ENCODE results near the gene MISFA. TPM values are rescaled to one million over a fixed set of nuclear protein-coding genes. Genes with fewer than 3 reads are reported as not detected.
A peak's percentile ranks its signal among the peaks of the same experiment; 100 is the strongest.
"Not testable (repeated sequence)": the region's sequence is repeated elsewhere in the genome, so short reads cannot be mapped to it uniquely, and the experiment has no call there.

MISFA gene
- 1 to 10 TPM in 10 of 12 donors, not detected in 2; 2.2 to 10.0 (median 4.6) TPM for polyA plus RNA-seq (ENCODE audit: insufficient read length in 12 of 12)
- long read RNA-seq, donor 1, partial matches to known transcripts: 37 of 39 reads
- long read RNA-seq, donor 1, other reads (novel, unspliced or antisense): 0 of 39 reads
- long read RNA-seq, donor 2, partial matches to known transcripts: 12 of 18 reads
- long read RNA-seq, donor 2, other reads (novel, unspliced or antisense): 6 of 18 reads
- long read RNA-seq, donor 3, partial matches to known transcripts: 0 of 6 reads
- long read RNA-seq, donor 3, other reads (novel, unspliced or antisense): 6 of 6 reads
- long read RNA-seq, donor 4: 0 reads
- long read RNA-seq, donor 5: 0 reads
- long read RNA-seq, donor 6: 0 reads
- long read RNA-seq, donor 7: 0 reads
- long read RNA-seq, donor 8: 0 reads
- long read RNA-seq, donor 9: 0 reads
- long read RNA-seq, donor 10: 0 reads
- long read RNA-seq, donor 11: 0 reads

DNA sequence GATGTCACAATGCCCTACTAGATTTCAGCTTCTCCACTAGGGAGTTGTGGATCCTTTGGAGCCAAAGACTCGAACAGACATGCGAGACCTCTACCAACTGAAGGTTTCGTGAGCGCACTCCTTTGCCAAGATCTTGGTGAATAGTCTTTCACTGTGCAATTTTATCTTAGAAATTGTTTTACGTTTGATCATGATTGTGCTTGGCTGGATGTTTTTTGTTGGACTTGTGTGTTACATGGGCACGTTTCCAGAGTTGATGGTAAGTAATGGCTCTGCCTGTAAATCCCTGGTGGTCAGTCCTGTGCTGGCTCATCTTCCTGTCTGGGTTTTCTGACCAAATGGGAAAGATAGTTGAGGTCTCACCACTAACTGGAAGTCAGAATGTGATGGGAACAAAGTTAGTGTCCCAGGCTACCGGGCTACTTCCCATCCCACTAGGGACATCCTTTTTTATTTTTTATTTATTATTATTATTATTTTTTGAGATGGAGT, at the start of gene MISFA:
TSS of gene MISFA (plus strand) at position 51 of the 492 bp plus-strand sequence. CDS start at position 191, 140 bp downstream.
- DNase-seq: no peak

DNA sequence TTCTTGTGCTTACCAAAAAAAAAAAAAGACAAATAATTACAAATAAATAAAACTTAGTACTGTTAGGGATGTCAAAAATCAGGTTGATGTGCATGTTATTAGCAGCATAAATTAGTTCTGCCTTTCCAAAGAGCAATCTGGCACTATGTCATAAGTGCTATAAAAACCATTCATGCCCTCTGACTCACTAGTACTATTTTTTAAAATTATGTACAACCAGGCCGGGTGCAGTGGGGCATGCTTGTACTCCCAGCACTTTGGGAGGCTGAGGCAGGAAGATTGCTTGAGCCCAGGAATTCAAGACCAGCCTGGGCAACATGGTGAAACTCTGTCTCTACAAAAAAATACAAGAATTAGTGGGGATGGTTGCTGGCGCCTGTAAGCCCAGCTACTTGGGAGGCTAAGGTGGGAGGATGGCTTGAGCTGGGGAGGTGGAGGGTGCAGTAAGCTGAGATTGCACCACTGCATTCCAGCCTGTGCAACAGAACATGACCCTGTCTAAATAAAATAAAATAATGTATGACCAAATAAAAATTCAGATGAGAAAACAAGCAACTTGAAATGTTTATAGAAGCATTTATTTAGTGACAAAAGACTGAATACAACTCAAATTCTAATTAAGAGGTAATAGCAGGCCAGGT, 36.4 kb upstream of the MISFA start:
- no peak for DNase-seq

DNA sequence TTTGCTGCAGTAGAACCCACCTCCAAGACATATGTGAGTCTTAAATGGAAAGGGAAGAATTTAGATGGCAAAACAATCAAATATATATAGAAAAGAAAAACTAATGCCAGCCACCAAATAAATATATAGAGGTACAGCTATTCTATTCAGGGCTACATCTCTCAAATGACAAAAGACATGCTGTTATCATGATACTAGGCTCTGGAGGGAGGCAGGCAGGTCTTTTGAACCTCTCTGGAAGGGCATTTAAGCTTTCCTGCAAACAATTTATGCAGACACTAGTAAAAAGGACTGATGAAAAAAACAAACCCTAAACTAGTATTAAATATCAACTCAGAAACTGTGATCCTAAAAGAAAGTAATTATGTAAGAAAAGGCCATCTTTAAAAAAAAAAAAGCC, 35.4 kb upstream of the MISFA start:
- DNase-seq: no peak

DNA sequence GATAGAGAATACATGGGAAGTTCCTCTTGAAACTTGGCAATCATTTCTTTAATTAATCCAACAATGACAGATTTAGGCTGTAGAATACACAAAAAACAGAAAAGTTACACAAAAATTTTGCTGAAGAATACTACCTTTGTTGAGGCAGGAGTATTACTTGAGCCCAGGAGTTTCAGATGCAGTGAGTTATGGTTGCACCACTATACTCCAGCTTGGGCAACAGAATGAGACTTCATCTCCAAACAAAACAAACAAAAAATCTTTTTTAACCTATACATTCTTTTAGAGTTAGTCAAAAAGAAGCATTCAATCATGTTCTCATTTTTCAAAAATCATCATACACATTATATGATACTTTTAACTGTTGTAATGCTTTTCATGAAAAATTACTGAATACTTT, 33.2 kb upstream of the MISFA start:
- DNase-seq: no peak

DNA sequence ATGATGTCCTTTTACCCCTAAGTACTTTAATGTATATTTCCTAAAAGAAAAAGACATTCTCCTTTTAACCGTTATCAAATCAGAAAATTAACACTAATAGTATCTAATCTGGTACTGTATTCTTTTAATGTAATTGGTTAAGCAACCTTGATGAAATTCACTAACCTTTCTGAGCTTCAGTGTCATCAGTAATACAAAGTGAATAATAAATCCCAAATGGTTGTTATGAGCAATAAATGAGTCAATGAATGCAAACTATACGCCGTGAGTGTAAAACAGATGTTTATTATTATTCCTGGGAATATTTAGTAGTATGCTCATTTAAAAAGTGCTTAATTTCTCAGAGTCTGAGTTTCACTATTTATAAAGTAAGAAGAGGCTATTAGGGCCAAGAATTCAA, 32.5 kb upstream of the MISFA start:
- DNase-seq: no peak

DNA sequence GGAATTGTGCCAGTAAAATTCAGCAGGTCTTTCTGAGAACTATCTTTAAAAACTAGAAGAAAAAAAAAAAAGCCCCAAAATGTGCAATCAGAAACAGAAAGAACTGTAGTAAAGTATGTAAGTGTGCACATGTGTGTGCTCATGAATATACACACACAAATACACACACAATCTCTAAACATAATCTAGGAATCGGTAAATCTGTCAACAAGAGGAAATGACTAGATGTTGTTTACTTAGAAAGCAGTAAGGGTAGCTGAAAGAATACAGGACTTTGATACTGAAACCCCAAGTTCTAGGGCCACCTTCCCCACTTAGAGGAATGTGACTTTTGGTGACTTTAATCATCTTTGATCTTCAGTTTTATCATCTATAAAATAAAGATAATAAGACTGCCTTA, 24.2 kb upstream of the MISFA start:
- DNase-seq: no peak

DNA sequence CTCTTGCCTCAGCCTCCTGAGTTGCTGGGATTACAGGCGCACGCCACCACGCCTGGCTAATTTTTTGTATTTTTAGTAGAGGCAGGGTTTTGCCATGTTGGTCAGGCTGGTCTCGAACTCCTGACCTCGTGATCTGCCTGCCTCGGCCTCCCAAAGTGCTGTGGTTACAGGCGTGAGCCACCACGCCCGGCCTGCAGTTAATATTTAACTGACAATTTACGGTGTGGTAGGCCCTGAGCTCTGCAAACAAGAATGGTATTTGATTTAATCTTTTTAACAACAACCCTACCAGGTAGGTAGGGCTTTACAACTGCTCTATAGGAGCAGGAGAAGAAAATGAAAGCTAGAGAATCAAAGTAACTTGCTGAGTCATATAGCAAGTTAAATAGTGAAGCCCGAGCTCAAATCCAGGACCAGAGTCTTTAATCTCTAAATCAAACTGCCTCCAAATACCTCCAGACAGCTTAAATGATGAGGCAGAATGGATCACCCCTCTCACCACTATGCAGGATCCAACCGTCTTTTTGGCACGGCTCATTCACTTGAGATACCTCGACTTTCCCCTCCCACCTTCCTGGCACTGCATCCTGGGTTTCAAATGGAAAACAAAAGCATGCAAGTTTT, 20.5 kb upstream of the MISFA start:
- DNase-seq: no peak

DNA sequence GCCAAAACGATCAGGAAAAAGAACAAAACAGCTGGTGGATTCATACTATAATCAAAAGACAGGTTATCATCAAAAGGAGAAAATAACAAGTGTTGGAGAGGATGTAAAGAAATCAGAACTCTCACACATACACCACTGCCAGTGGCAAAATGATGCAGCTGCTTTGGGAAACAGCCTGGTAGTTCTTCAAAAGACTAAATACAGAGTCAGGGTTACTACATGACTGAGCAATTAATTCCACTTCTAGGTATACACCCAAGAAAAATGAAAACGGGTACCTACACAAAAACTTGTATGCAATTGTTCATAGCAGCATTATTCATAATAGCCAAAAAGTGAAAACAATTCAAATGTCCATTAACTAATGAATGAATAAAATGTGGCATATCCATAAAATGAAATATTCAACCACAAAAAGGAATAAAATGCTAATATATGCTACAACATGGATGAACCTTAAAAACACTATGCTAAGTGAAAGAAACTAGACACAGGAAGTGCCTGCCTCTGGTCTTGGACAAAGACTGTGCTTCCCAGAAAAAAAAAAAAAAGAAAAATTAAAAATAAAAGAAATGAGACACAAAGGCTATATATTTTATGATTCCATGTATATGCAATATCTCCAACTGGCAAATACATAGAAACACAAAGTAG, 19.3 kb upstream of the MISFA start:
- DNase-seq: no peak

DNA sequence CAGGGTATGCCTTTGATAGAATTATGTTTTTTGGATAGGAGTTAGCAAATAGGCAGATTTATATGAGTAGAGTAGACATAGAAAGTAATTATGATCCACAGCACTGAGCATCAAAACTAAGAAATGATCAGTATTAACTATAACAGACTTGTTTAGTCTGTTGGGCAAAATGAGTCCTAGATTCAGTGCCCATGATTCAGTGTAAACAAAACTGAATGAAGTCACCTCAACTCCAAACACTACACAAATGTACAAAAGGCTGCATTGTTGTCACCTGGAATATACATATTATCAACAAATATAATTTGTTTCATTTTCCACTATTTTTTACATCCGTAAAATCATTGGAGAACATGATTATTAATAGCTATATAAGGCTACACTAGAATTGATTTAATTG, 17.8 kb upstream of the MISFA start:
- no peak for DNase-seq

DNA sequence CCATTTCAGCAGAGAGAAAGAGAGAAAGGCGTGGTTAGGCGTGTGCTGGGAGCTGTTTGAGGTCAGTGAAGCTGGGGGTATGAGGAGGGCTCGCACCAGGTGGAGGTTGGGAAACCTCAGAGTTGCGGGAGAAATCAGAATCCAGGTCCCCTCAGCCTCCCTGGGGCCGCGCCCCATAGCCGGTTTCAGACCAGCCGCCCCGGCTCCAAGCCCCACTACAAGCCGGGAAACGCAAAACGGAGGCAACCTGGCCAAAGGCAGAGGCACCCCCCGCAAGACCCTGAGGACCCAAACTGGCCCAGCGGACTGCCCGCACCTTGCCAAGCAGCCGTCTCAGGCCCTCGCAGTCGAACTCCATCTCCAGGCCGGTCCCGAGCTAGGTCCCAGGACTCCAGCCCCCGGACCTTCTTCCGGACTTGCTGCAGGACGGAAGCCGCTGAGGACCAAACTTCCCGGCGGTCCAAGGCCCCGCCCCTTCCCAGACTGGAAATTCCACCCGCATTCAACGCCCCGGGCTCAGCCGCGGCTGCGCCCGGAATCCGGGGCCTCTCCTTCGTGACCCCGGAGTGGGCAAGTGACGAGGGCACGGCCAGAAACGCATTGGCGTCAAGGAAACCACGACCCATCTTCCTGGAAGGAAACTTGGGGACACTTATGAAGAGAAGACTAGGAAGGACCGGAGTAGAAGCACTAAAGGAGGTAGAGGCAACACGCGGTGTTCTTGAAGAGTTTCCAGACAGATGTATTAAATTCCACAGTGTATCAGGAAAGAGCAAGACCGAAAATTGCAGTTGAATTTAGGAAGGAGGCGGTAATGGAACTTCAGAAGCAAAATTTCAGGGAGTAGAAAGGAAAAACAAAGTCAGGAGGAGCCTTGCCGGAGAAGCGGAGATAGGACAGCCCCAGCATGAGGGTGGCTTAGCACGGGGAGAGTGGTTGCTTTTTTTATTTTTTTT, 11.0 kb upstream of the MISFA start, which contains the start of gene UEVLD:
TSS of gene UEVLD (minus strand) at position 438 of the 956 bp plus-strand sequence. CDS start at position 358, 80 bp downstream.
- DNase-seq: peak; percentile 93

DNA sequence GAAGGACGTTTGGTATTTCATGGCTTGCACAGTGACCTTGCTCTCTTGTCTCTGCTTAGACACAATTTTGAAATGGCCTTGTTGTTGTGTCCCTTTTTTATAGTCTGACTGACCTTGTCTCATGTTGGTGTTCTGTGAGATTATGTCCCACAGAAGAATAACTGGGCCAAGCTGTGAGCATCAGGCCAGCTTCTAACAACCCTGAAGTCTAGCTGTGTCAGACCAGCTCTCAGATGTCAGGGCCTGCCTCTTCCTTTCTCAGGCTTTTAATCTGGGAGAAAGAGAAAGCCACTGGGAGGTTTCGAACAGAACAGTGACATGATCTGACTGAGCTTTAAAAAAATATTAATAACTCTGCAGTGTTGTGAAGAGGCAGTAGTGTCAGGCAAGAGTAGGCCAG, 9.0 kb upstream of the MISFA start:
- DNase-seq: no peak

DNA sequence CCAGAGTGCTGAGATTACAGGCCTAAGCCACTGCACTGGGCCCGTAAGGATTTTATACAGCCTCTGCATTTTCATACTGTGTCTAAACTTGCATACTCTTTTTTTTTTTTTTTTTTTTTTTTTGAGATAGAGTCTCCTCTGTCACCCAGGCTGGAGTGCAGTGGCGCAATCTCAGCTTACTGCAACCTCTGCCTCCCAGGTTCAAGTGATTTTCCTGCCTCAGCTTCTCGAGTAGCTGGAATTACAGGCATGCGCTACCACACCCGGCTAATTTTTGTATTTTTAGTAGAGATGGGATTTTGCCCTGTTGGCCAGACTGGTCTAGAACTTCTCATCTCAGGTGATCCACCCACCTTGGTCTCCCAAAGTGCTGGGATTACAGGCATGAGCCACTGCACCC, 5.5 kb upstream of the MISFA start:
- not testable (repeated sequence) for DNase-seq

DNA sequence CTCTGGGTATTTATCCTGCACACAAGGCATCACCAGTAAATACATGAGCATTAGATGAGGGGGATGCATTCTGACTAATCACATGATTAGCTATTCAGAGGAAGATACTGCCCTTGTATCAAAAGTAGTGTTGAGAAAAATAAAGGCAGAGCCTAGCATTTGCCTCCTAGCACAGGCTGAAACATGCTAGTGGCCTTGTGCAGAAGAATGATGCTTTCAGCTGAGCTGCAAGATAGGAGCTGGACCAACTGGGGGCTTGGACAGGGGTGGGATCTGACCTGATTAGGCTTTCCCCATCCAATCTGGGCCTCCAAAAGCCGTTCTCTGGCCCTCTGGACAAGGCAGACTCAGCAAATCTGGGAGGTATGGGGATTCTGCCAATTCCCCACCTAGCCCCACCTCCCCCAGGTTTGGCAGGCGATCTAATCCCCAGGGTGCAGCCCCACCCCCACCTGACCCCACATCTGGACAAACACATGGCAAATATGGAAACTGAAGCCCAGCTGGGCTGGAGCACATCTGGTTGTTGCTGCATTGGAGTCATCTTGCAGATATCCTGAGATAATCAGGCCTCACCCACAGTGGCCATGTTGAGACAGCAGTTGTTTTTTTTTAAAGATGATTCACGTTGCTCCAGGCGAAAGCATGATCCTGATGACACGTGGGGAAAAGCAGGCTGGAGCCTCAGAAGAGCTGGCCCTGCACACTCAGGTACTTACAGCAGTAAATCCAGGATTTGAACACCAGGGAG, 4.4 kb upstream of the MISFA start:
- DNase-seq: no peak

DNA sequence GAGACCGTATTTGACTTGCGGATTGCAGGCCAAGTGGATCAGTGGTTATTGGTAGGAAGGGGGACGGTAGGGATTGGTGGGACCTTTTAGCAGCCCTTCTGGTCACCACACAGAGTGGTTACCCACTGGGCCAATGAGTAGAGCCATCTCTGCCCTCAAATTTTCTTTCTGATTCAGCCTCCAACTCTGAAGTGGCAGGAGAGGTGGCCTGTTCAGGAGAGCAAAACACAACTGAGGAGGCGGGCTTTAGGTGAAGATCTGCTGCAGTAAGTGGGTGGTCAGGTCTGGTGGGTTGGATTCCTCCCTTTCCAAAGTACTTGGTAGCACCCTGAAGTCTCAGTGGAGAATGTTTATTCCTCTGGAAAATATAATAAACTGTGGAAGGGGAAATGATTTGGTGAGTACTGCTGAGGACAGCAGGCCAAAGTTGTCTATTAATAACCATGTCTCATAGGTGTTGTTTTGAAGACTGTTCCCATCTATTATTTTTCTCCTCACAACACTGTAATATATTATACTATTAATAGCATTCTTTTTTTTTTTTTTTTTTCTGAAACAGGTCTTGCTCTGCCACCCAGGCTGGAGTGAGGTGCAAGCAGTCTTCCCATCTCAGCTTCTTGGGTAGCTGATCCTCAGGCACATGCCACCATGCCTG, 1.5 kb downstream of the MISFA start:
- no peak for DNase-seq

DNA sequence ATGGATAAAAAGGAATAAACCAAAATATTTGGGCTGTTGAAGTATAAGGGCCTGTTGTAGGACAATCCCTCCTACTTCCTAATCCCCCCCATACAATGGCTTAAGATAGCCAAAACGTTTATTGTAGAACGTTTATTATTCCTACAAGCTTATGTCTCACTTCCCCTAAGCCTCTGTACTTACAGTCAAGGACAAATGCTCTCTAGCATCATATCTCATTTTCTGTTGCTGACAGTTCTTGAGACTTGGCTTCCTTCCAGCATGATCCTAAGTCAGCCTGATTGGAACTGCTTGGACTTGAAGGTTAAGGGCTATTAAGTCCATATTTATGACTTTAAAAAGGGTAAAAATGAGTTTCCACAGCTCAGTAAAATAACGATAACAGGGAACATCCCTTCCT, 8.8 kb downstream of the MISFA start:
- no peak for DNase-seq

DNA sequence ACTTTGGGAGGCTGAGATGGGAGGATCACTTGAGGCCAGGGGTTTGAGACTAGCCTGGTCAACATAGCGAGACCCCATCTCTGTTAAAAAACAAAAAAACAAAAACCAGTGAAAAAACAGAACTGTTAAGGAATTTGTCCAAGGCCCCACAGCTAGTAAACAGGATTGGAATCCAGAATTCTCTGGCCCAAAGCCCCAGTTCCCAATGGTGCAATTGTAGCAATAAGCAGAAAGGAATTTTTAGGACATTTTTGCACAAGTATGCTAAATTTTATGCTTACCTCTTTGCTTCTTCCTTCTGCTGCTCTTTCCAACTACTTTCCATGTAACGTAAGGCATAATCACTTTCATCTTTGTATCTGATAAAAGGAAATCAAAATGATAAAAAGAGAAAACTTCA, 11.6 kb downstream of the MISFA start:
- no peak for DNase-seq

DNA sequence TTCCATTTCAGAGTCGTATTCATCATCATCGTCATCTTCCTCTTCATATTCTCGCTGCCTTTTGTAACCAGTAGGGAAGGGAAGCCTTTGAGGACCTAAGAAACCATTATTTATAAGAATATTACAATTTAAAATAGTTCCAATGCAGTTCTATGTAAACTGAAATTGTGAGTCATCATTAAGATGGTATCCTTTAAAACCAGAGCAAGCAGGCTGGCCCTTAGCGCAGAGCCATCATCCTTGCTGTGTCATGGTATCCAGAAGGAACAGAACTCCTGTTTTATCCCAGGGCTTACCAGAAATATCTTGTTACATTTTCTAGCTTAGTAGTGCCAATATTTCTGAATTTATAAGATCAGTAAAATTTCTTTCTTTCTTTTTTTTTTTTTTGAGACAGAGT, 12.8 kb downstream of the MISFA start:
- no peak for DNase-seq

DNA sequence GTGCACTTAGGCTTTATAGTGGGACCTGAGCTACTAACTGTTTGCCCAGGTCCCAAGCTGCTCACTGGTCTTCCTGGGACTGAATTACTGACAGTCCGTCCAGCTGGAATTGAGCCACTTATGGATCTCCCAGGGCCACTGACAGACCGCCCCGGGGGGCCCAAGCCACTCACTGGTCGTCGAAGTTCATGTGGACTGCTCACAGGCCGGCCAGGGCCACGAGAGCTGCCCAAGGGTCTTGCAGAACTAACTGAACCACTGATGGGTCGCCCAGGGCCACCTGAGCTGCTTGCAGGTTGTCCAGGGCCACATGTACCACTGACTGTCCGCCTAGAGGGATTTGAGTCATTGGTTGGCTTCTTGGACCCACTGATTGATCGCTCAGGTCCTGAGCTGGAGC, 15.1 kb downstream of the MISFA start:
- no peak for DNase-seq

DNA sequence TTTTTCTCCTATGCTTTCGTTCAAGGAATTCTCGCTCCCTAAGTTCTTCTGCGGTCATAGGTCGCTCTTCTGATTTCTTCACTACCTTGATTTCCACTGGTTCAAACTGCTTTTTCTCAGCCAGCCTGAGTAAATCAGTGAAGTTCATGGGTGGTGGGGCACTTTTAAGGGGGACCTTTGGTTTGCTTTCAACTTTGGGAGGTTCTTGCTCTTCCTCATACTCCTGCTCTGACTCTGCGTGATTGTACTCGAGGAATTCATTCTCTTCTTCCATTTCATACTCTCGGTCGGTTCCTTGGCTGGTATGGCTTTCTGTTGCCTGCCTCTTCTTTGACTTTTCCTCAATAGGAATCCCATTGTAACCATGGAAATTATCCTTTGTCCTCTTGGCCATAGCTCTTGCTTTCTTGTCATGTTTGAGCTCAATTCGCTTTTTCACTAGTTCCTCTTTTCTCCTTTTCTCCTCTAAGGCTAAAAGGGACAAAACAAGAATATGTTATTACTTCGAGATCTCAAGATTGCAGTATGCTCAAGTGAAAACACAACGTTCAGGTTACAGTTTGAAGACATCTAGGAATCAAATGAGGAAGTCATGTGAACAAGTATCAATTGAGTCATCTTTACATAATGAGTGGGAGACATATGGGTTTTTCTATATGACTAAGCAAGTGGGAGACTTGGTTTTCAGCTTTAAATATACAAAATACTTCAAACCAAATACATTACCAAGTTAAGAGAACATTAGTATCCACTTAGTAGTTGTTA, 16.2 kb downstream of the MISFA start:
- no peak for DNase-seq
